Fibroblast of lung (primary cell): ENCODE measurements around the gene CAMKMT. TPM values are rescaled to one million over a fixed set of nuclear protein-coding genes. Genes with fewer than 3 reads are reported as not detected.

Experiments used
- DNase-seq, 2 donors: peaks; one replicate each; pipeline versions ENCODE4 v3.0.0 to v3.0.0-alpha.2; 2010; ENCODE audit warnings: low read depth in 2 of 2
- H2AFZ ChIP-seq: 2 replicates; pipeline ENCODE4 v1.5.1; 2012; ENCODE audit warnings: low read length, control low read depth, inconsistent platforms
- H3K27ac ChIP-seq: 2 replicates; pipeline ENCODE4 v1.5.1; 2011; ENCODE audit warnings: low read length, control low read depth; ENCODE audit not compliant: insufficient read depth
- H3K27me3 ChIP-seq: 2 replicates; pipeline ENCODE4 v1.5.1; 2011; ENCODE audit warnings: mild to moderate bottlenecking, low read length; ENCODE audit not compliant: control insufficient read depth, insufficient read depth
- H3K36me3 ChIP-seq: 2 replicates; pipeline ENCODE4 v1.5.1; 2011; ENCODE audit warnings: low read length; ENCODE audit not compliant: control insufficient read depth, insufficient read depth
- H3K4me1 ChIP-seq: 2 replicates; pipeline ENCODE4 v1.5.1; 2011; ENCODE audit warnings: low read length; ENCODE audit not compliant: control insufficient read depth, insufficient read depth; ENCODE audit errors: extremely low read depth
- H3K4me2 ChIP-seq: 2 replicates; pipeline ENCODE4 v1.5.1; 2011; ENCODE audit warnings: low read length, control low read depth; ENCODE audit not compliant: insufficient read depth; ENCODE audit errors: extremely low read depth
- H3K4me3 ChIP-seq, 4 experiments: fragments of 200-600 bp in 1 of 4; sonication (generic) in 1 of 4; replicated peaks in 1 of 4; 2 replicates each; pipeline ENCODE4 v1.5.1; 2011 to 2016; ENCODE audit warnings: low read length in 4 of 4, low read depth in 3 of 4, mild to moderate bottlenecking in 3 of 4, control low read depth in 2 of 4, inconsistent platforms in 1 of 4, mixed read lengths in 1 of 4; ENCODE audit not compliant: insufficient read depth in 1 of 4; ENCODE audit errors: control extremely low read depth in 1 of 4
- H3K79me2 ChIP-seq: 2 replicates; pipeline ENCODE4 v1.5.1; 2012; ENCODE audit warnings: mild to moderate bottlenecking, low read length, inconsistent platforms; ENCODE audit not compliant: control insufficient read depth, insufficient read depth
- H3K9ac ChIP-seq: 2 replicates; pipeline ENCODE4 v1.5.1; 2011; ENCODE audit warnings: mild to moderate bottlenecking, low read length, control low read depth; ENCODE audit not compliant: insufficient read depth
- H3K9me3 ChIP-seq: 2 replicates; pipeline ENCODE4 v1.5.1; 2012; ENCODE audit warnings: low read depth, low read length; ENCODE audit not compliant: control insufficient read depth, insufficient read depth
- H4K20me1 ChIP-seq: 2 replicates; pipeline ENCODE4 v1.5.1; 2011; ENCODE audit warnings: low read length; ENCODE audit not compliant: control insufficient read depth, insufficient read depth; ENCODE audit errors: extremely low read depth
- CTCF ChIP-seq, 2 donors: IDR thresholded peaks in 1 of 2; conservative IDR thresholded peaks in 1 of 2; 1 replicate in 1 of 2; 2 replicates in 1 of 2; pipeline ENCODE4 v1.5.1; 2011 to 2012; ENCODE audit warnings: low read length in 2 of 2, control low read depth in 1 of 2, inconsistent platforms in 1 of 2, low read depth in 1 of 2, mild to moderate bottlenecking in 1 of 2
- EZH2 ChIP-seq: IDR thresholded peaks from 2 replicates; pipeline ENCODE4 v1.5.1; 2012; ENCODE audit warnings: low read length, control low read depth, mild to moderate bottlenecking; ENCODE audit errors: missing control alignments
- polyA plus RNA-seq, 2 donors: library from polyadenylated mRNA; depleted of rRNA in 1 of 2; stranded (reverse) in 1 of 2; unstranded in 1 of 2; fragments of >200 nt; gene quantifications; 2 replicates each; pipeline ENCODE4 v1.2.1, GENCODE V29; 2011 to 2012; ENCODE audit warnings: missing spikeins in 1 of 2
- total RNA-seq: library from RNA; depleted of rRNA; stranded (reverse); fragments of >200 nt; gene quantifications from 2 replicates; pipeline ENCODE4 v1.2.1, GENCODE V29; 2014

Gene CAMKMT
- total and polyA plus RNA-seq, 2 donors (not counting 1 experiment from before 2014, with no cell fraction given): 7.9 to 11.6 TPM

GRCh38 chr2:44652701-44653100 lies 291.0 kb downstream of the CAMKMT start:
- no peak overlapping the region for H2AFZ ChIP-seq
- no peak overlapping the region for H3K9ac ChIP-seq
- H3K79me2 ChIP-seq: no peaks in the 10 kb centered on the region
- no peaks in the 10 kb centered on the region for H3K36me3 ChIP-seq
- DNase-seq: peak in 1 of 2 donors; percentile 3
- peaks cover 3% of the 10 kb centered on the region for H3K27me3 ChIP-seq
- H3K4me2 ChIP-seq: no peak overlapping the region
- no peaks in the 10 kb centered on the region for H3K9me3 ChIP-seq
- TF ChIP-seq CTCF (conservative IDR thresholded peaks at IDR 0.05 in 1 of 2, IDR thresholded peaks at IDR 0.05 in 1 of 2; ENCODE audit: low read depth in 1 of 2, low read length in 2 of 2) (no peak), EZH2 (no peak)
- no peaks in the 10 kb centered on the region for H4K20me1 ChIP-seq
- no peak overlapping the region for H3K4me3 ChIP-seq
- H3K4me1 ChIP-seq: no peaks in the 10 kb centered on the region
- no peak overlapping the region for H3K27ac ChIP-seq

- Histone ChIP-seq H3K4me1 (no peaks in the 10 kb centered on the region), H3K4me3 (no peak overlapping the region), H3K9ac (no peak overlapping the region), H3K27me3 (peaks cover 3% of the 10 kb centered on the region), H3K36me3 (no peaks in the 10 kb centered on the region), H3K9me3 (no peaks in the 10 kb centered on the region), H4K20me1 (no peaks in the 10 kb centered on the region), H3K27ac (no peak overlapping the region), H3K4me2 (no peak overlapping the region), H2AFZ (no peak overlapping the region), H3K79me2 (no peaks in the 10 kb centered on the region)
- no peak for DNase-seq
- TF ChIP-seq CTCF (conservative IDR thresholded peaks at IDR 0.05 in 1 of 2, IDR thresholded peaks at IDR 0.05 in 1 of 2; ENCODE audit: low read depth in 1 of 2, low read length in 2 of 2) (no peak), EZH2 (no peak)
Observed at GRCh38 chr2:44655401-44655864, 293.7 kb downstream of the CAMKMT start.

GRCh38 chr2:44656460-44656859 lies 294.7 kb downstream of the CAMKMT start:
- Histone ChIP-seq H3K9me3 (no peaks in the 10 kb centered on the region), H3K27ac (no peak overlapping the region), H3K9ac (no peak overlapping the region)

More at GRCh38 chr2:44656460-44656859, 294.7 kb downstream of the CAMKMT start:
- Histone ChIP-seq H4K20me1 (no peaks in the 10 kb centered on the region), H3K27me3 (peaks cover 3% of the 10 kb centered on the region), H3K79me2 (no peaks in the 10 kb centered on the region), H2AFZ (no peak overlapping the region), H3K36me3 (no peaks in the 10 kb centered on the region), H3K4me3 (no peak overlapping the region), H3K4me1 (no peaks in the 10 kb centered on the region), H3K4me2 (no peak overlapping the region)
- no peak for DNase-seq
- TF ChIP-seq EZH2 (no peak), CTCF (conservative IDR thresholded peaks at IDR 0.05 in 1 of 2, IDR thresholded peaks at IDR 0.05 in 1 of 2; ENCODE audit: low read depth in 1 of 2, low read length in 2 of 2) (no peak)
